HepG2 (cell line): ENCODE data around the gene C5AR1. TPM values are rescaled to one million over a fixed set of nuclear protein-coding genes. Genes with fewer than 3 reads are reported as not detected.

ENCODE experiments used
- FOSL2 ChIP-seq: sonication (generic); formaldehyde crosslinking; IDR thresholded peaks from 2 replicates; pipeline ENCODE4 v1.4.0; 2020; ENCODE audit warnings: missing genetic modification reagents
- FOXO1 ChIP-seq: sonication (generic); formaldehyde crosslinking; IDR thresholded peaks from 2 replicates; pipeline ENCODE4 v1.4.0; 2020; ENCODE audit warnings: missing genetic modification reagents
- GATAD2A ChIP-seq: IDR thresholded peaks from 2 replicates; pipeline ENCODE4 v1.6.1; 2016
- PAWR ChIP-seq: sonication (generic); formaldehyde crosslinking; IDR thresholded peaks from 2 replicates; pipeline ENCODE4 v1.4.0; 2020; ENCODE audit warnings: missing genetic modification reagents, mild to moderate bottlenecking, borderline replicate concordance
- ZKSCAN5 ChIP-seq: sonication (generic); formaldehyde crosslinking; IDR thresholded peaks from 2 replicates; pipeline ENCODE4 v1.5.1; 2020; ENCODE audit warnings: mild to moderate bottlenecking, missing genetic modification reagents
- ZNF253 ChIP-seq: sonication (generic); formaldehyde crosslinking; IDR thresholded peaks from 2 replicates; pipeline ENCODE4 v1.8.0; 2022; ENCODE audit warnings: mild to moderate bottlenecking, missing genetic modification reagents, borderline replicate concordance
- ZNF260 ChIP-seq: sonication (generic); formaldehyde crosslinking; IDR thresholded peaks from 2 replicates; pipeline ENCODE4 v1.4.0; 2020; ENCODE audit warnings: missing genetic modification reagents, low read depth, mild to moderate bottlenecking, borderline replicate concordance
- polyA plus RNA-seq, 8 experiments: library from polyadenylated mRNA; depleted of rRNA in 3 of 8; stranded (reverse) in 7 of 8; unstranded in 1 of 8; fragments of >200 nt; fragmentation: Illumina TruSeq in 4 of 8; extraction: Trizol in 4 of 8; gene quantifications; 2 replicates each; pipeline versions ENCODE4 v1.2.1 to v1.2.3, GENCODE V29; 2011 to 2016; ENCODE audit warnings: low read depth in 4 of 8, missing spikeins in 1 of 8, mixed read lengths in 1 of 8; ENCODE audit not compliant: insufficient read depth in 1 of 8
- total RNA-seq, 5 experiments: library from RNA; depleted of rRNA; stranded (reverse); fragments of >200 nt; fragmentation: Illumina TruSeq; extraction: Trizol; gene quantifications; 2 replicates each; pipeline ENCODE4 v1.2.3, GENCODE V29; 2016; ENCODE audit warnings: low read depth in 1 of 5
- TF ChIP-seq, protein P1 (sequence below): sonication (generic); formaldehyde crosslinking; IDR thresholded peaks from 2 replicates; pipeline ENCODE4 v1.4.0; 2020; ENCODE audit warnings: low read depth, missing genetic modification reagents
- TF ChIP-seq, protein P2 (sequence below): sonication (generic); formaldehyde crosslinking; IDR thresholded peaks from 2 replicates; pipeline ENCODE4 v1.5.0; 2020; ENCODE audit warnings: mild to moderate bottlenecking, missing genetic modification reagents, borderline replicate concordance
- TF ChIP-seq, protein P3 (sequence below), 2 experiments: fragments of 450-650 bp in 1 of 2; sonication (generic) in 1 of 2; formaldehyde crosslinking in 1 of 2; IDR thresholded peaks; 2 replicates each; pipeline versions ENCODE4 v1.6.1 to v1.8.0; 2016 to 2022; ENCODE audit warnings: antibody characterized with exemption in 1 of 2, mild to moderate bottlenecking in 1 of 2, missing genetic modification reagents in 1 of 2
- TF ChIP-seq, protein P4 (sequence below): sonication (generic); formaldehyde crosslinking; IDR thresholded peaks from 2 replicates; pipeline ENCODE4 v1.4.0; 2020; ENCODE audit warnings: mild to moderate bottlenecking, missing genetic modification reagents

C5AR1 gene
- total and polyA plus RNA-seq, 2 of the 13 experiments (the other 11 are each of a cell fraction or from before 2014, with no cell fraction given), result 0.07 to 1.6 TPM

GRCh38 chr19:47348819-47349795 lies 39.4 kb downstream of the C5AR1 start, which contains the start of gene DHX34 (continued):
- no peak for TF ChIP-seq ZKSCAN5 (CRISPR knock-in tag)
- TF ChIP-seq, protein P1, sequence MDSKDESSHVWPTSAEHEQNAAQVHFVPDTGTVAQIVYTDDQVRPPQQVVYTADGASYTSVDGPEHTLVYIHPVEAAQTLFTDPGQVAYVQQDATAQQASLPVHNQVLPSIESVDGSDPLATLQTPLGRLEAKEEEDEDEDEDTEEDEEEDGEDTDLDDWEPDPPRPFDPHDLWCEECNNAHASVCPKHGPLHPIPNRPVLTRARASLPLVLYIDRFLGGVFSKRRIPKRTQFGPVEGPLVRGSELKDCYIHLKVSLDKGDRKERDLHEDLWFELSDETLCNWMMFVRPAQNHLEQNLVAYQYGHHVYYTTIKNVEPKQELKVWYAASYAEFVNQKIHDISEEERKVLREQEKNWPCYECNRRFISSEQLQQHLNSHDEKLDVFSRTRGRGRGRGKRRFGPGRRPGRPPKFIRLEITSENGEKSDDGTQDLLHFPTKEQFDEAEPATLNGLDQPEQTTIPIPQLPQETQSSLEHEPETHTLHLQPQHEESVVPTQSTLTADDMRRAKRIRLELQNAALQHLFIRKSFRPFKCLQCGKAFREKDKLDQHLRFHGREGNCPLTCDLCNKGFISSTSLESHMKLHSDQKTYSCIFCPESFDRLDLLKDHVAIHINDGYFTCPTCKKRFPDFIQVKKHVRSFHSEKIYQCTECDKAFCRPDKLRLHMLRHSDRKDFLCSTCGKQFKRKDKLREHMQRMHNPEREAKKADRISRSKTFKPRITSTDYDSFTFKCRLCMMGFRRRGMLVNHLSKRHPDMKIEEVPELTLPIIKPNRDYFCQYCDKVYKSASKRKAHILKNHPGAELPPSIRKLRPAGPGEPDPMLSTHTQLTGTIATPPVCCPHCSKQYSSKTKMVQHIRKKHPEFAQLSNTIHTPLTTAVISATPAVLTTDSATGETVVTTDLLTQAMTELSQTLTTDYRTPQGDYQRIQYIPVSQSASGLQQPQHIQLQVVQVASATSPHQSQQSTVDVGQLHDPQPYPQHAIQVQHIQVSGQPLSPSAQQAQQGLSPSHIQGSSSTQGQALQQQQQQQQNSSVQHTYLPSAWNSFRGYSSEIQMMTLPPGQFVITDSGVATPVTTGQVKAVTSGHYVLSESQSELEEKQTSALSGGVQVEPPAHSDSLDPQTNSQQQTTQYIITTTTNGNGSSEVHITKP, result no peak; the same call in 1 of the 2 replicates
- TF ChIP-seq ZNF253 (CRISPR knock-in tag), result 0 out of 2 replicates have a peak, but pooled peaks have one; percentile 33
- TF ChIP-seq, protein P2, sequence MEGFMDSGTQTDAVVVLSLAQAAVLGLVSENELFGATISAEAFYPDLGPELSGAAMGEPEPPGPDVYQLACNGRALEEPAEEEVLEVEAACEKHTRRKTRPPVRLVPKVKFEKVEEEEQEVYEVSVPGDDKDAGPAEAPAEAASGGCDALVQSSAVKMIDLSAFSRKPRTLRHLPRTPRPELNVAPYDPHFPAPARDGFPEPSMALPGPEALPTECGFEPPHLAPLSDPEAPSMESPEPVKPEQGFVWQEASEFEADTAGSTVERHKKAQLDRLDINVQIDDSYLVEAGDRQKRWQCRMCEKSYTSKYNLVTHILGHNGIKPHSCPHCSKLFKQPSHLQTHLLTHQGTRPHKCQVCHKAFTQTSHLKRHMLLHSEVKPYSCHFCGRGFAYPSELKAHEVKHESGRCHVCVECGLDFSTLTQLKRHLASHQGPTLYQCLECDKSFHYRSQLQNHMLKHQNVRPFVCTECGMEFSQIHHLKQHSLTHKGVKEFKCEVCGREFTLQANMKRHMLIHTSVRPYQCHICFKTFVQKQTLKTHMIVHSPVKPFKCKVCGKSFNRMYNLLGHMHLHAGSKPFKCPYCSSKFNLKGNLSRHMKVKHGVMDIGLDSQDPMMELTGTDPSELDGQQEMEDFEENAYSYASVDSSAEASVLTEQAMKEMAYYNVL (CRISPR knock-in tag), result no peak
- no peak for TF ChIP-seq PAWR (CRISPR knock-in tag)
- TF ChIP-seq, protein P3, sequence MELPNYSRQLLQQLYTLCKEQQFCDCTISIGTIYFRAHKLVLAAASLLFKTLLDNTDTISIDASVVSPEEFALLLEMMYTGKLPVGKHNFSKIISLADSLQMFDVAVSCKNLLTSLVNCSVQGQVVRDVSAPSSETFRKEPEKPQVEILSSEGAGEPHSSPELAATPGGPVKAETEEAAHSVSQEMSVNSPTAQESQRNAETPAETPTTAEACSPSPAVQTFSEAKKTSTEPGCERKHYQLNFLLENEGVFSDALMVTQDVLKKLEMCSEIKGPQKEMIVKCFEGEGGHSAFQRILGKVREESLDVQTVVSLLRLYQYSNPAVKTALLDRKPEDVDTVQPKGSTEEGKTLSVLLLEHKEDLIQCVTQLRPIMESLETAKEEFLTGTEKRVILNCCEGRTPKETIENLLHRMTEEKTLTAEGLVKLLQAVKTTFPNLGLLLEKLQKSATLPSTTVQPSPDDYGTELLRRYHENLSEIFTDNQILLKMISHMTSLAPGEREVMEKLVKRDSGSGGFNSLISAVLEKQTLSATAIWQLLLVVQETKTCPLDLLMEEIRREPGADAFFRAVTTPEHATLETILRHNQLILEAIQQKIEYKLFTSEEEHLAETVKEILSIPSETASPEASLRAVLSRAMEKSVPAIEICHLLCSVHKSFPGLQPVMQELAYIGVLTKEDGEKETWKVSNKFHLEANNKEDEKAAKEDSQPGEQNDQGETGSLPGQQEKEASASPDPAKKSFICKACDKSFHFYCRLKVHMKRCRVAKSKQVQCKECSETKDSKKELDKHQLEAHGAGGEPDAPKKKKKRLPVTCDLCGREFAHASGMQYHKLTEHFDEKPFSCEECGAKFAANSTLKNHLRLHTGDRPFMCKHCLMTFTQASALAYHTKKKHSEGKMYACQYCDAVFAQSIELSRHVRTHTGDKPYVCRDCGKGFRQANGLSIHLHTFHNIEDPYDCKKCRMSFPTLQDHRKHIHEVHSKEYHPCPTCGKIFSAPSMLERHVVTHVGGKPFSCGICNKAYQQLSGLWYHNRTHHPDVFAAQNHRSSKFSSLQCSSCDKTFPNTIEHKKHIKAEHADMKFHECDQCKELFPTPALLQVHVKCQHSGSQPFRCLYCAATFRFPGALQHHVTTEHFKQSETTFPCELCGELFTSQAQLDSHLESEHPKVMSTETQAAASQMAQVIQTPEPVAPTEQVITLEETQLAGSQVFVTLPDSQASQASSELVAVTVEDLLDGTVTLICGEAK (IDR thresholded peaks at IDR 0.05), result no peak
- TF ChIP-seq, protein P3 (CRISPR knock-in tag; IDR thresholded peaks at IDR 0.05), result no peak; the same call in 1 of the 2 replicates
- TF ChIP-seq, protein P4, sequence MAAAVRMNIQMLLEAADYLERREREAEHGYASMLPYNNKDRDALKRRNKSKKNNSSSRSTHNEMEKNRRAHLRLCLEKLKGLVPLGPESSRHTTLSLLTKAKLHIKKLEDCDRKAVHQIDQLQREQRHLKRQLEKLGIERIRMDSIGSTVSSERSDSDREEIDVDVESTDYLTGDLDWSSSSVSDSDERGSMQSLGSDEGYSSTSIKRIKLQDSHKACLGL (CRISPR knock-in tag), result peak; percentile 51; the same call in 1 of the 2 replicates
- no peak for TF ChIP-seq ZNF260
- no peak for TF ChIP-seq FOXO1 (CRISPR knock-in tag)
- 0 out of 2 replicates have a peak, but pooled peaks have one; percentile 11 for TF ChIP-seq GATAD2A
- TF ChIP-seq FOSL2, result peak; percentile 28; the same call in 1 of the 2 replicates
